Measurements from ENCODE around the gene PCSK7. TPM values are rescaled to one million over a fixed set of nuclear protein-coding genes. Genes with fewer than 3 reads are reported as not detected.

PCSK7 gene
- total and polyA plus RNA-seq, 2 donors (not counting 3 experiments of a cell fraction or from before 2014, with no cell fraction given) = 40.8 to 72.7 TPM

- POLR2A ChIA-PET = interaction anchor here (1.0 kb wide), 1 partner anchor 12 kb away, joined by 3 read pairs; the partner anchor contains the start of gene SIDT2
These were observed 65.4 kb downstream of the PCSK7 start for GRCh38 chr11:117166491-117166890.

More at GRCh38 chr11:117166491-117166890, 65.4 kb downstream of the PCSK7 start:
- Histone ChIP-seq H3K4me1 (ENCODE audit: control insufficient read depth, extremely low read depth, insufficient read depth, low read length) (no peaks in the 10 kb centered on the region), H3K27ac (ENCODE audit: insufficient read depth, low read depth, low read length) (no peak overlapping the region), H3K9me1 (replicated peaks; ENCODE audit: control insufficient read depth, extremely low read depth, insufficient read depth, low read length) (no peaks in the 10 kb centered on the region), H3K4me3 (replicated peaks in 1 of 3; ENCODE audit: insufficient read depth in 1 of 3, low read depth in 1 of 3, low read length in 3 of 3) (no peak overlapping the region), H2AFZ (ENCODE audit: low read depth, low read length) (no peak overlapping the region), H3K36me3 (ENCODE audit: control insufficient read depth in 2 of 2, extremely low read depth in 1 of 2, insufficient read depth in 2 of 2, low read length in 2 of 2) (peaks cover 21 to 27% of the 10 kb centered on the region in 2 experiments), H3K27me3 (ENCODE audit: control insufficient read depth in 2 of 2, insufficient read depth in 2 of 2, low read length in 2 of 2) (no peaks in the 10 kb centered on the region), H4K20me1 (replicated peaks; ENCODE audit: control insufficient read depth, extremely low read depth, insufficient read depth, low read length) (no peaks in the 10 kb centered on the region), H3K4me2 (ENCODE audit: insufficient read depth, low read length) (no peak overlapping the region), H3K9ac (replicated peaks; ENCODE audit: extremely low read depth, insufficient read depth, low read length) (no peak overlapping the region), H3K9me3 (replicated peaks; ENCODE audit: control insufficient read depth, insufficient read depth, low read length) (no peaks in the 10 kb centered on the region), H3K79me2 (ENCODE audit: control insufficient read depth, insufficient read depth, low read length) (peaks cover 2% of the 10 kb centered on the region)
- intact Hi-C loops (cut with micrococcal nuclease) = no loop called here
- no peak for DNase-seq (ENCODE audit: low read depth, low spot score)
- dilution Hi-C loops (cut with MboI; ENCODE audit: extremely low pct_ligation_motif_present, low sequenced_read_pairs) = no loop called here
- TF ChIP-seq JUN (IDR thresholded peaks at IDR 0.05; ENCODE audit: borderline replicate concordance, insufficient read depth, insufficient read length, low read depth) = no peak
- no peak for TF ChIP-seq FOS (IDR thresholded peaks at IDR 0.05; ENCODE audit: borderline replicate concordance, insufficient read depth, low read length)
- TF ChIP-seq MAX (IDR thresholded peaks at IDR 0.05; ENCODE audit: insufficient read depth, insufficient read length) = no peak
- TF ChIP-seq MYC (IDR thresholded peaks at IDR 0.05; ENCODE audit: low read depth, low read length) = no peak
- no peak for TF ChIP-seq POLR2A (IDR thresholded peaks at IDR 0.05; ENCODE audit: low read depth, low read length)
- no peak for TF ChIP-seq POLR2AphosphoS5 (IDR thresholded peaks at IDR 0.05; ENCODE audit: insufficient read depth, low read depth, low read length)
- no peak for TF ChIP-seq CTCF (IDR thresholded peaks at IDR 0.05; ENCODE audit: extremely low read depth in 1 of 2, insufficient read depth in 1 of 2, low read depth in 1 of 2, low read length in 2 of 2)
- TF ChIP-seq EZH2 (IDR thresholded peaks at IDR 0.05; ENCODE audit: borderline replicate concordance, low read depth, low read length, severe bottlenecking) = no peak
- TF ChIP-seq GATA2 (IDR thresholded peaks at IDR 0.05; ENCODE audit: insufficient read depth, insufficient read length, low read depth, low read length) = no peak
- CTCF ChIA-PET = interaction anchor here (1.0 to 1.5 kb wide), 2 partner anchors 12 to 56 kb away, joined by 3 to 6 read pairs; partner anchors contain the start of gene SIDT2
- no peak for FAIRE-seq
- no TSS peak for BruUV-seq (replicated peaks)
